HepG2 (cell line): Measurements from ENCODE around the gene PLK2. TPM values are rescaled to one million over a fixed set of nuclear protein-coding genes. Genes with fewer than 3 reads are reported as not detected.

ENCODE experiments used
- ATAC-seq: fragments of 200-7000 bp; cut with Tn5 transposase; 3 replicates; pipeline ENCODE4 v1.9.1; 2020; ENCODE audit warnings: mild to moderate bottlenecking, moderate library complexity
- BruUV-seq: library from RNA; stranded (reverse); fragments of 400-500 nt; replicated peaks from 2 replicates; lab custom pipeline; 2021; lab: Mats Ljungman, UMichigan
- CTCF ChIA-PET: fragments of 300-600 bp; formaldehyde crosslinking; extraction: SDS; loops from one replicate; lab custom pipeline; 2021; ENCODE audit warnings: low total read pairs, inconsistent platforms, low intra/inter-chr PET ratio; lab: Yijun Ruan, JAX
- POLR2A ChIA-PET: fragments of 350-600 bp; sonication (Branson Sonifier 250); formaldehyde crosslinking; loops from one replicate; lab custom pipeline; 2020; ENCODE audit warnings: antibody characterized with exemption, inconsistent platforms; lab: Yijun Ruan, JAX
- DNase-seq: peaks from one replicate; pipeline ENCODE4 v3.0.0-alpha.2; 2015; ENCODE audit warnings: low spot score
- FAIRE-seq: peaks from 3 replicates; lab custom pipeline; 2011; peaks lifted over from hg19 to GRCh38; lab: Jason Lieb, UNC
- H2AFZ ChIP-seq: one replicate; pipeline ENCODE4 v1.6.1; 2011; ENCODE audit warnings: low read length, inconsistent platforms
- H3K27ac ChIP-seq: fragments of 300-600 bp; 3 replicates; pipeline ENCODE4 v1.8.0; 2011; ENCODE audit warnings: mixed run types, mild to moderate bottlenecking, mixed read lengths, low read length, inconsistent platforms; ENCODE audit not compliant: insufficient read depth; ENCODE audit errors: extremely low read length
- H3K27me3 ChIP-seq, 2 experiments: fragments of 200-600 bp in 1 of 2; 2 replicates in 1 of 2; 3 replicates in 1 of 2; pipeline versions ENCODE4 v1.6.0 to v1.8.0; 2011; ENCODE audit warnings: low read length in 2 of 2, mild to moderate bottlenecking in 2 of 2, moderate library complexity in 2 of 2, inconsistent platforms in 1 of 2; ENCODE audit not compliant: insufficient read depth in 2 of 2, control insufficient read depth in 1 of 2
- H3K36me3 ChIP-seq, 2 experiments: fragments of 200-600 bp in 1 of 2; replicated peaks in 1 of 2; 2 replicates in 1 of 2; 3 replicates in 1 of 2; pipeline versions ENCODE4 v1.5.1 to v1.8.0; 2011; ENCODE audit warnings: low read length in 2 of 2, inconsistent platforms in 1 of 2; ENCODE audit not compliant: insufficient read depth in 2 of 2, control insufficient read depth in 1 of 2
- H3K4me1 ChIP-seq: 2 replicates; pipeline ENCODE4 v1.5.1; 2012; ENCODE audit warnings: low read length, inconsistent platforms; ENCODE audit not compliant: insufficient read depth
- H3K4me2 ChIP-seq: 2 replicates; pipeline ENCODE4 v1.6.0; 2011; ENCODE audit warnings: low read depth, low read length, inconsistent platforms
- H3K4me3 ChIP-seq, 3 experiments: fragments of 200-600 bp in 1 of 3; sonication (generic), shearing (Covaris generic) in 1 of 3; replicated peaks in 1 of 3; 2 replicates each; pipeline ENCODE4 v1.5.1; 2011 to 2016; ENCODE audit warnings: low read length in 3 of 3, inconsistent platforms in 2 of 3, low read depth in 2 of 3, mild to moderate bottlenecking in 2 of 3, control low read depth in 1 of 3, mixed read lengths in 1 of 3; ENCODE audit not compliant: insufficient read depth in 1 of 3
- H3K79me2 ChIP-seq: one replicate; pipeline ENCODE4 v1.6.1; 2011; ENCODE audit warnings: low read length, inconsistent platforms; ENCODE audit not compliant: insufficient read depth
- H3K9ac ChIP-seq: 2 replicates; pipeline ENCODE4 v1.6.0; 2011; ENCODE audit warnings: mild to moderate bottlenecking, low read depth, low read length, inconsistent platforms; ENCODE audit not compliant: insufficient read depth
- H3K9me3 ChIP-seq: 2 replicates; pipeline ENCODE4 v1.5.1; 2012; ENCODE audit warnings: mild to moderate bottlenecking, low read length
- H4K20me1 ChIP-seq: 2 replicates; pipeline ENCODE4 v1.6.0; 2011; ENCODE audit warnings: inconsistent platforms, mild to moderate bottlenecking, low read length, moderate library complexity; ENCODE audit not compliant: insufficient read depth
- GLMP ChIP-seq: sonication (generic); formaldehyde crosslinking; IDR thresholded peaks from 2 replicates; pipeline ENCODE4 v1.9.0; 2021; ENCODE audit warnings: missing genetic modification reagents, mild to moderate bottlenecking, borderline replicate concordance
- MAFF ChIP-seq: IDR thresholded peaks from 2 replicates; pipeline ENCODE4 v1.6.1; 2011; ENCODE audit warnings: low read depth, low read length, improper control_type of control experiment
- MAFK ChIP-seq, 2 experiments: IDR thresholded peaks in 1 of 2; conservative IDR thresholded peaks in 1 of 2; 2 replicates each; pipeline ENCODE4 v1.6.1; 2011; ENCODE audit warnings: improper control_type of control experiment in 2 of 2, low read length in 2 of 2
- ZFP1 ChIP-seq: IDR thresholded peaks from 2 replicates; pipeline ENCODE4 v1.6.1; 2016
- ZNF331 ChIP-seq: sonication (generic); formaldehyde crosslinking; IDR thresholded peaks from 2 replicates; pipeline ENCODE4 v1.4.0; 2020; ENCODE audit warnings: missing genetic modification reagents
- in situ Hi-C: cut with HindIII; loops from 2 replicates; pipeline ENCODE4 v1.10.0; 2017; ENCODE audit warnings: low pct_unique_long_range_greater_than_20kb; ENCODE audit not compliant: extremely low pct_ligation_motif_present
- intact Hi-C: fragments of 100-400 bp; cut with micrococcal nuclease; formaldehyde crosslinking; loops from one replicate; pipeline ENCODE4 v1.10.0; 2022; ENCODE audit not compliant: unreplicated experiment
- polyA plus RNA-seq, 8 experiments: library from polyadenylated mRNA; depleted of rRNA in 3 of 8; stranded (reverse) in 7 of 8; unstranded in 1 of 8; fragments of >200 nt; fragmentation: Illumina TruSeq in 4 of 8; extraction: Trizol in 4 of 8; gene quantifications; 2 replicates each; pipeline versions ENCODE4 v1.2.1 to v1.2.3, GENCODE V29; 2011 to 2016; ENCODE audit warnings: low read depth in 4 of 8, missing spikeins in 1 of 8, mixed read lengths in 1 of 8; ENCODE audit not compliant: insufficient read depth in 1 of 8
- total RNA-seq, 5 experiments: library from RNA; depleted of rRNA; stranded (reverse); fragments of >200 nt; fragmentation: Illumina TruSeq; extraction: Trizol; gene quantifications; 2 replicates each; pipeline ENCODE4 v1.2.3, GENCODE V29; 2016; ENCODE audit warnings: low read depth in 1 of 5
- TF ChIP-seq, protein P1 (sequence below): sonication (generic); formaldehyde crosslinking; IDR thresholded peaks from 2 replicates; pipeline ENCODE4 v1.4.0; 2020; ENCODE audit warnings: missing genetic modification reagents

Gene PLK2
- total and polyA plus RNA-seq, 2 of the 13 experiments (the other 11 are each of a cell fraction or from before 2014, with no cell fraction given), result 9.6 to 29.6 TPM

DNA sequence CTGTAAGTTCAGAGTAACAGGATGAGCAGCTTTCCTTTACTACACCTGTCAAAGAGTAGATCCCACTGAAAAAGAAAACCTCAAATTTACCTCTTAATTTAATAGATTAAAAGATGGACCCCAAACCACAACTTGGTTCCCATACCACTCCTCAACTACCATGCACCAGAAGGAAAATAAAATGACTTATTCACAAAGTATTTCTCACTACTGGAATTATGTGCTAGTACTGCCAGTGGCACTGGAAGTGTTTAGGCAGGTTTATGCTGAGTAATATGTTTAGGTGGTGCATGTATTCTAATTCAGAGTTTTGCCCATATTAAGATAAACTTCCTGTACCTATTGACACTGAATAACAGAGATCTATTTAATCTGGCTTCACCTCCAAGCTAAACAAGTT, 6.6 kb downstream of the PLK2 start:
- H3K27ac ChIP-seq, result no peak overlapping the region
- H3K79me2 ChIP-seq, result peaks cover 5% of the 10 kb centered on the region

More for the DNA sequence above, 6.6 kb downstream of the PLK2 start:
- in situ Hi-C loops, result loop anchor here (25.0 kb wide), 1 partner anchor 941 kb away; no protein-coding TSS in a partner anchor
- Histone ChIP-seq H3K4me1 (peaks cover 23% of the 10 kb centered on the region; the same call in 1 of the 2 replicates), H3K27me3 (no peaks in the 10 kb centered on the region), H3K4me2 (no peak overlapping the region), H4K20me1 (no peaks in the 10 kb centered on the region), H3K9me3 (no peaks in the 10 kb centered on the region), H3K4me3 (no peak overlapping the region), H3K36me3 (peaks cover 3 to 11% of the 10 kb centered on the region in 2 experiments; a peak in 3 of 5 replicates), H2AFZ (no peak overlapping the region), H3K9ac (no peak overlapping the region)
- FAIRE-seq (no peak), ATAC-seq (no peak), DNase-seq (no peak)
- TF ChIP-seq ZNF331, result no peak
- no peak for TF ChIP-seq GLMP (CRISPR knock-in tag)
- peak; percentile 17; the same call in 1 of the 2 replicates for TF ChIP-seq MAFF
- TF ChIP-seq, protein P1, sequence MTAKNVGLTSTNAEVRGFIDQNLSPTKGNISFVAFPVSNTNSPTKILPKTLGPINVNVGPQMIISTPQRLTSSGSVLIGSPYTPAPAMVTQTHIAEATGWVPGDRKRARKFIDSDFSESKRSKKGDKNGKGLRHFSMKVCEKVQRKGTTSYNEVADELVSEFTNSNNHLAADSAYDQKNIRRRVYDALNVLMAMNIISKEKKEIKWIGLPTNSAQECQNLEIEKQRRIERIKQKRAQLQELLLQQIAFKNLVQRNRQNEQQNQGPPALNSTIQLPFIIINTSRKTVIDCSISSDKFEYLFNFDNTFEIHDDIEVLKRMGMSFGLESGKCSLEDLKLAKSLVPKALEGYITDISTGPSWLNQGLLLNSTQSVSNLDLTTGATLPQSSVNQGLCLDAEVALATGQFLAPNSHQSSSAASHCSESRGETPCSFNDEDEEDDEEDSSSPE (CRISPR knock-in tag), result no peak
- no peak for TF ChIP-seq ZFP1
- TF ChIP-seq MAFK (conservative IDR thresholded peaks at IDR 0.05 in 1 of 2, IDR thresholded peaks at IDR 0.05 in 1 of 2; ENCODE audit: low read length in 2 of 2), result peak in 1 of 2 experiments; percentile 52; a peak in 2 of 4 replicates
- ChIA-PET CTCF (no interaction called here), POLR2A (no interaction called here)
- BruUV-seq, result no TSS peak
- intact Hi-C loops, result no loop called here
